Superior temporal gyrus (tissue), 1 donor: ENCODE data around the gene KIFAP3.
"Not testable (repeated sequence)": the region's sequence is repeated elsewhere in the genome, so short reads cannot be mapped to it uniquely, and the experiment has no call there.

ENCODE experiments used
- DNase-seq: peaks from one replicate; pipeline ENCODE4 v3.0.0-alpha.2; 2016; ENCODE audit errors: extremely low spot score

KIFAP3 gene

GRCh38 chr1:169889871-169890270 lies 184.6 kb downstream of the KIFAP3 start:
- no peak for DNase-seq

- no peak for DNase-seq
Measured at GRCh38 chr1:169886931-169887330, 187.6 kb downstream of the KIFAP3 start.

GRCh38 chr1:169886422-169886821 lies 188.1 kb downstream of the KIFAP3 start:
- DNase-seq, result no peak

GRCh38 chr1:169885207-169885606 lies 189.3 kb downstream of the KIFAP3 start:
- DNase-seq, result no peak

GRCh38 chr1:169884634-169885033 lies 189.9 kb downstream of the KIFAP3 start:
- DNase-seq, result no peak

GRCh38 chr1:169882039-169882511 lies 192.4 kb downstream of the KIFAP3 start:
- DNase-seq, result no peak

- DNase-seq, result no peak
Measured at GRCh38 chr1:169879034-169879840, 195.3 kb downstream of the KIFAP3 start.

- no peak for DNase-seq
Measured at GRCh38 chr1:169878498-169878897, 196.0 kb downstream of the KIFAP3 start.

GRCh38 chr1:169877800-169878491 lies 196.5 kb downstream of the KIFAP3 start:
- DNase-seq, result no peak

- no peak for DNase-seq
Measured at GRCh38 chr1:169874229-169874628, 200.3 kb downstream of the KIFAP3 start.

- DNase-seq, result no peak
Measured at GRCh38 chr1:169873582-169874199, 200.8 kb downstream of the KIFAP3 start.

GRCh38 chr1:169872906-169873305 lies 201.6 kb downstream of the KIFAP3 start:
- no peak for DNase-seq

GRCh38 chr1:169871988-169872387 lies 202.5 kb downstream of the KIFAP3 start:
- not testable (repeated sequence) for DNase-seq
